DLD1 (cell line): ENCODE data around the gene TEX9.
"Not testable (repeated sequence)": the region's sequence is repeated elsewhere in the genome, so short reads cannot be mapped to it uniquely, and the experiment has no call there.

Experiments used
- in situ Hi-C: cut with HindIII; loops from 2 replicates; pipeline ENCODE4 v1.10.0; 2017; ENCODE audit warnings: low sequenced_read_pairs

The TEX9 gene

DNA sequence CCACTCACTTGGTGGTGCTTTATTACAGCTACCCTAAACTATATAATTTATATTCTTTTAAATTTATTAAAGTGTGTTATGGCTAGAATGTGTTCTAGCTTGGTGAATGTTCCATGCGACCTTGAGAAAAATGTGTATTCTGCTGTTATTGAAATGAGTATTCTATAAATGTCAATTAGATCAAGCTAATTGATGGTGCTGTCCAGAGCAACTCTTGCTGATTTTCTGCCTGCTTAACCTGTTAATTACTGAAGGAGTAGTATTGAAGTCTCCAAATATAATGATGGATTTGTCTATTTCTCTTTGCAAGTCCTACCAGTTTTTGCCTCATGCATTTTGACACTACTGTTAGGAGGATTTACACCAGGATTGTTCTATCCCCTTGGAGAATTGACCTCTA, 3.2 kb upstream of the TEX9 start:
- in situ Hi-C loops, result no loop called here

GRCh38 chr15:56366211-56366610, 985 bp downstream of the TEX9 start:
- in situ Hi-C loops, result no loop called here

- in situ Hi-C loops, result no loop called here
These were observed 1.9 kb downstream of the TEX9 start for GRCh38 chr15:56367156-56367555.

- in situ Hi-C loops, result no loop called here
These were observed 4.0 kb downstream of the TEX9 start for GRCh38 chr15:56369234-56369633.

- in situ Hi-C loops, result no loop called here
These were observed 6.4 kb downstream of the TEX9 start for GRCh38 chr15:56371495-56372147.

DNA sequence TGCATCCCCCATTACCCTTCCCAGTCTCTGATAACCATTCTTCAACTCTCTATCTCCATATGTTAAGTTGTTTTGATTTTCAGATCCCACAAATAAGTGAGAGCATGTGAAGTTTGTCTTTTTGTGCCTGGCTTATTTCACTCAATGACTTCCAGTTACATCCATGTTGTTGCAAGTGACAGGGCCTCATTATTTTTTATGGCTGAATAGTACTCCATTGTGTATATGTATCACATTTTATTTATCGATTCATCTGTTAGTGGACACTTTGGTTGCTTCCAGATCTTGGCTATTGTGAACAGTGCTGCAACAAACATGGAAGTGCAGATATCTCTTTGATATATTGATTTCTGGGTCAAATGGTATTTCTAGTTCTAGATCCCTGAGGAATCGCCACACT, 9.5 kb downstream of the TEX9 start:
- in situ Hi-C loops, result not testable (repeated sequence)

DNA sequence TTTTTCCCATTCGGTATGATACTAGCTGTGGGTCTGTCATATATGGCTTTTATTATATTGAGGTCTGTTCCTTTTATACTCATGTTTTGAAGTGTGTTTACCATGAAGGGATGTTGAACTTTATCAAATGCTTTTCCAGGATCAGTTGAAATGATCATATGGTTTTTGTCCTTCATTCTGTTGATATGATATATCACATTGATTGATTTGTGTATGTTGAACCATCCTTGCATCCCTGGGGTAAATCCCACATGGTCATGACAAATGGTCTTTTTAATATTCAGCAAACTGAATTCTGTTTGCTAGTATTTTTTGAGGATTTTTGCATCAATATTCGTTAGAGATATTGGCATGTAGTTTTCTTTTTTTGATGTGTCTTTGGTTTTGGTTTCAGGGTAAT, 12.6 kb downstream of the TEX9 start:
- in situ Hi-C loops, result not testable (repeated sequence)

DNA sequence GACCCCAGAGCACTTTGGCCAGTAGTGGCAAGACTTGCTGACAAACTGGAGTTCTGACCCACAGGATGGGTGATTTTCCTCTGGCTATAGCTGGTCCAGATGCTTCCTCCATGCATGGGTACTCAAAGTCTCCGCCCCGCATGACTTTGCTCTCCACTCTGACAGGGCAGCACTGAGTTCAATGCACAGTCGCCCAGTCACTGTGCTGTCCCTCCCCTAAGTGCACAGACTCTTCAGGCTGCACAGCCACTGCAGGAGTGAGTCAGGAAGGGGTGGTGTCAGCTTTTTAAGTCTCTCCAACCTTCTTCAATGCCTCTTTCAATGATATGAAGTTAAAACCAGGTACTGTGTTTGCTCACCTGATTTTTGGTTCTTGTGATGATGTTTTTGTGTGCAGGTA, 17.8 kb downstream of the TEX9 start:
- in situ Hi-C loops, result no loop called here

- in situ Hi-C loops, result no loop called here
These were observed 20.7 kb downstream of the TEX9 start for GRCh38 chr15:56385908-56386307.

- in situ Hi-C loops, result no loop called here
These were observed 25.6 kb downstream of the TEX9 start for GRCh38 chr15:56390739-56391267.

DNA sequence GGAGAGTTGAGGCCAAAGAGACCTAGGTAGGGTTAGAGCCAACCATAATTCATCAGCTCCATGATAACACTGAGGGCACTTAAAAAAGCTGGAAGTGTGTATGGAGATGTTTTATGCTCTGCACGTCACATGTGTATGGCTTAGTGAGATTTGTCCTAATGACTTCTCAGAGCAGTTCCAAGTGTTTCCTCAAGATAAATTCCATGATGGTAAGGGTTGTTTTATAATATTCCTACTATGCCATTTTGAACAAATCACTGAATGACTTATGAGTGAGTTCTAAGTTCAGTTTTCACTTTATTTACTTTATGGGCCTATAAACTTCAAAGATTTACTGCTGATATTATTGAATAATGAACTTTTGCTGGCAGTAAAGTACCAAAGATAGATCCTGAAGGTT, 28.1 kb downstream of the TEX9 start:
- in situ Hi-C loops, result no loop called here

DNA sequence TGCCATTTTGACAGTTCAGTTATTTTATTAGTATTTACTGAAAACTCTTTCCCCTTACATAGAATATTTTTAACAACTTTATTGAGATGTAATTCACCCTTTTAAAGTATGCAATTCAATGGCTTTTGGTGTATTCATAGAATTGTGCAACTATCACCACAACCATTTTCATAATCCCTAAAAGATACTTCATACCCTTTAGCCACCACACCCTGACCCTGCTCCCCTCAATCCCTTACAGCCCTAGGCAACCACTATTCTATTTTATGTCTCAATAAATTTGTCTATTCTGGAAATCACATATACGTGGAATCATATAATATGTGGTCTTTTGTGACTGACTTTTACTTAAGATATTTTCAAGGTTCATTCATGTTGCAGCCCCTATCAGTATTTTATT, 29.7 kb downstream of the TEX9 start:
- in situ Hi-C loops, result no loop called here

GRCh38 chr15:56397325-56397724, 32.1 kb downstream of the TEX9 start:
- in situ Hi-C loops, result not testable (repeated sequence)

GRCh38 chr15:56399209-56399608, 34.0 kb downstream of the TEX9 start:
- in situ Hi-C loops, result not testable (repeated sequence)

DNA sequence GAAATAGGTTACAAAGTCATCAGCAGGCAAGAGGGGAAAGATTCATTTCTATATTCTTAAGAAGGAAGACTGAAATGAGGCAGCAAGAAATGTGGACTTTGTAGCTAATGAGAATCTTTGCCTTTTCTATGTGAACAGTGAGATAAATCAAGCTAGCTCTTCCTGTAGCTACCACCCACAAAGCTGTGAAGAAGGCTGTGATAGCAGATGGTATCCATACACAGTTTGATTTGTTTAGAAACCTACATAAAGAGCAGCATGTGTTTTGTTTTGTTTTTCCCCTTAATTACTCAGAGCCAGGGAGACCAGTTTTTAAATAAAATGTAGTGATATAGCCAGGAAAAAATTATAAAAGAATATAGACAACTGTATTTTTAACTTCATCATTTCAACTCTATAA, 45.5 kb downstream of the TEX9 start:
- in situ Hi-C loops, result no loop called here

- in situ Hi-C loops, result no loop called here
These were observed 46.0 kb downstream of the TEX9 start for GRCh38 chr15:56411122-56411749.

- in situ Hi-C loops, result not testable (repeated sequence)
These were observed 48.0 kb downstream of the TEX9 start for GRCh38 chr15:56413114-56413733.

- in situ Hi-C loops, result no loop called here
These were observed 60.0 kb downstream of the TEX9 start for GRCh38 chr15:56425276-56425675.

GRCh38 chr15:56425976-56426375, 60.8 kb downstream of the TEX9 start:
- in situ Hi-C loops, result no loop called here

GRCh38 chr15:56428821-56429458, 63.7 kb downstream of the TEX9 start:
- in situ Hi-C loops, result no loop called here

DNA sequence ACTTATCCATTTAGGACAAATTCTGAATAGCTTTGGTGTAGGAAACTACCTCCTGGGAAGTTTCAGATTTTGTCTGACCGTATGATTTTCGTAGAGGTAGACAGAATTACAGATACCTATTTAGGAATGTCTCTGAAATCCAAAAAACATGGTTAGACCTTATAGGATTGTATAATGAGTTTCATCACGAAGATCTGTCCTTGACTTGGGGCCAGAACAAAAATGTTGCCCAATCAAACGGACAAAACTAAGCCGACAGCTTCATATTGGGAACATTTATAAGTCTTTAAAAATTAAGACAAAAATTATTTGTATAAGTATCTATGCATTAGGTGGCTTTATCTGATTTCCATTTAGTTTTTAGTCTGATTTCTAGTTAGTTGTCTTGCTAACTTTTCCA, 67.1 kb downstream of the TEX9 start:
- in situ Hi-C loops, result no loop called here
